ENCODE measurements around the gene UBN1. TPM values are rescaled to one million over a fixed set of nuclear protein-coding genes. Genes with fewer than 3 reads are reported as not detected.
"Not testable (repeated sequence)": the region's sequence is repeated elsewhere in the genome, so short reads cannot be mapped to it uniquely, and the experiment has no call there.

The UBN1 gene
- total RNA-seq, 2 donors from 2014 or later, result 32.0 to 36.0 TPM

- no peak overlapping the region for H3K27ac Mint-ChIP-seq
- ATAC-seq (replicated peaks in 1 of 2) (no peak), DNase-seq (no peak)
- H3K36me3 Mint-ChIP-seq (ENCODE audit: insufficient read depth in 2 of 2), result peaks cover 3 to 12% of the 10 kb centered on the region in 2 donors
- no peaks in the 10 kb centered on the region for H3K4me1 Mint-ChIP-seq (ENCODE audit: low read depth)
- H3K27me3 Mint-ChIP-seq (ENCODE audit: low read depth), result no peaks in the 10 kb centered on the region
- H3K9me3 Mint-ChIP-seq, result no peaks in the 10 kb centered on the region
- no peak overlapping the region for H3K4me3 Mint-ChIP-seq
Measured at GRCh38 chr16:4888428-4889135, 41.3 kb downstream of the UBN1 start.

- Mint-ChIP-seq H3K27ac (no peak overlapping the region), H3K36me3 (ENCODE audit: insufficient read depth in 2 of 2) (peaks cover 0 to 5% of the 10 kb centered on the region in 2 donors), H3K4me3 (no peak overlapping the region), H3K4me1 (ENCODE audit: low read depth) (no peaks in the 10 kb centered on the region), H3K9me3 (no peaks in the 10 kb centered on the region), H3K27me3 (ENCODE audit: low read depth) (no peaks in the 10 kb centered on the region)
- DNase-seq (no peak), ATAC-seq (replicated peaks in 1 of 2) (no peak)
Measured at GRCh38 chr16:4890026-4890425, 42.7 kb downstream of the UBN1 start.

- DNase-seq, result no peak
- no peak for ATAC-seq (replicated peaks in 1 of 2)
- Mint-ChIP-seq H3K9me3 (no peaks in the 10 kb centered on the region), H3K27me3 (ENCODE audit: low read depth) (no peaks in the 10 kb centered on the region), H3K27ac (no peak overlapping the region), H3K36me3 (ENCODE audit: insufficient read depth in 2 of 2) (peaks cover 0 to 2% of the 10 kb centered on the region in 2 donors), H3K4me1 (ENCODE audit: low read depth) (no peaks in the 10 kb centered on the region), H3K4me3 (no peak overlapping the region)
Measured at GRCh38 chr16:4890686-4891085, 43.4 kb downstream of the UBN1 start.

- H3K27ac Mint-ChIP-seq, result no peak overlapping the region
- H3K36me3 Mint-ChIP-seq (ENCODE audit: insufficient read depth in 2 of 2), result no peaks in the 10 kb centered on the region
- DNase-seq (no peak), ATAC-seq (replicated peaks in 1 of 2) (no peak)
- H3K27me3 Mint-ChIP-seq (ENCODE audit: low read depth), result no peaks in the 10 kb centered on the region
- H3K4me1 Mint-ChIP-seq (ENCODE audit: low read depth), result no peaks in the 10 kb centered on the region
- H3K9me3 Mint-ChIP-seq, result no peaks in the 10 kb centered on the region
- no peak overlapping the region for H3K4me3 Mint-ChIP-seq
Measured at GRCh38 chr16:4891097-4891885, 44.0 kb downstream of the UBN1 start.

- Mint-ChIP-seq H3K4me3 (no peak overlapping the region), H3K27ac (no peak overlapping the region), H3K9me3 (no peaks in the 10 kb centered on the region), H3K36me3 (ENCODE audit: insufficient read depth in 2 of 2) (no peaks in the 10 kb centered on the region), H3K4me1 (ENCODE audit: low read depth) (no peaks in the 10 kb centered on the region), H3K27me3 (ENCODE audit: low read depth) (no peaks in the 10 kb centered on the region)
- DNase-seq (no peak), ATAC-seq (replicated peaks in 1 of 2) (no peak)
Measured at GRCh38 chr16:4891886-4892216, 44.6 kb downstream of the UBN1 start.

- Mint-ChIP-seq H3K27ac (no peak overlapping the region), H3K9me3 (no peaks in the 10 kb centered on the region), H3K4me1 (ENCODE audit: low read depth) (no peaks in the 10 kb centered on the region), H3K4me3 (no peak overlapping the region), H3K36me3 (ENCODE audit: insufficient read depth in 2 of 2) (no peaks in the 10 kb centered on the region), H3K27me3 (ENCODE audit: low read depth) (no peaks in the 10 kb centered on the region)
- ATAC-seq (replicated peaks in 1 of 2), result no peak
- DNase-seq, result no peak
Measured at GRCh38 chr16:4892361-4893102, 45.3 kb downstream of the UBN1 start.

- no peaks in the 10 kb centered on the region for H3K4me1 Mint-ChIP-seq (ENCODE audit: low read depth)
- ATAC-seq (replicated peaks in 1 of 2) (no peak), DNase-seq (no peak)
- H3K27me3 Mint-ChIP-seq (ENCODE audit: low read depth), result no peaks in the 10 kb centered on the region
- H3K9me3 Mint-ChIP-seq, result no peaks in the 10 kb centered on the region
- H3K27ac Mint-ChIP-seq, result no peak overlapping the region
- H3K4me3 Mint-ChIP-seq, result no peak overlapping the region
- no peaks in the 10 kb centered on the region for H3K36me3 Mint-ChIP-seq (ENCODE audit: insufficient read depth in 2 of 2)
Measured at GRCh38 chr16:4893103-4893862, 46.0 kb downstream of the UBN1 start.

GRCh38 chr16:4894276-4895150 lies 47.2 kb downstream of the UBN1 start:
- ATAC-seq (replicated peaks in 1 of 2), result no peak

GRCh38 chr16:4895366-4895765 lies 48.1 kb downstream of the UBN1 start:
- Mint-ChIP-seq H3K4me1 (ENCODE audit: low read depth) (no peaks in the 10 kb centered on the region), H3K27me3 (ENCODE audit: low read depth) (peaks cover 5% of the 10 kb centered on the region), H3K27ac (no peak overlapping the region), H3K9me3 (no peaks in the 10 kb centered on the region), H3K36me3 (ENCODE audit: insufficient read depth in 2 of 2) (no peaks in the 10 kb centered on the region), H3K4me3 (no peak overlapping the region)
- no peak for DNase-seq
- ATAC-seq (replicated peaks in 1 of 2), result peak in 1 of 2 donors; percentile 11

More at GRCh38 chr16:4894276-4895150, 47.2 kb downstream of the UBN1 start:
- Mint-ChIP-seq H3K4me3 (no peak overlapping the region), H3K27ac (no peak overlapping the region), H3K27me3 (ENCODE audit: low read depth) (no peaks in the 10 kb centered on the region), H3K4me1 (ENCODE audit: low read depth) (no peaks in the 10 kb centered on the region), H3K9me3 (no peaks in the 10 kb centered on the region), H3K36me3 (ENCODE audit: insufficient read depth in 2 of 2) (no peaks in the 10 kb centered on the region)
- no peak for DNase-seq

GRCh38 chr16:4896761-4897160 lies 49.5 kb downstream of the UBN1 start:
- not testable (repeated sequence) for H3K4me1 Mint-ChIP-seq (ENCODE audit: low read depth); ATAC-seq (replicated peaks in 1 of 2); H3K27ac Mint-ChIP-seq; H3K36me3 Mint-ChIP-seq (ENCODE audit: insufficient read depth in 2 of 2); DNase-seq; H3K4me3 Mint-ChIP-seq; H3K9me3 Mint-ChIP-seq; H3K27me3 Mint-ChIP-seq (ENCODE audit: low read depth)

- Mint-ChIP-seq H3K36me3 (ENCODE audit: insufficient read depth in 2 of 2) (no peaks in the 10 kb centered on the region), H3K9me3 (no peaks in the 10 kb centered on the region), H3K27me3 (ENCODE audit: low read depth) (peaks cover 5% of the 10 kb centered on the region), H3K27ac (no peak overlapping the region), H3K4me1 (ENCODE audit: low read depth) (no peaks in the 10 kb centered on the region), H3K4me3 (no peak overlapping the region)
- no peak for ATAC-seq (replicated peaks in 1 of 2)
- DNase-seq, result no peak
Measured at GRCh38 chr16:4897328-4897727, 50.0 kb downstream of the UBN1 start.

GRCh38 chr16:4898811-4899473 lies 51.7 kb downstream of the UBN1 start:
- ATAC-seq (replicated peaks in 1 of 2), result no peak
- no peak for DNase-seq
- H3K4me3 Mint-ChIP-seq, result no peak overlapping the region
- H3K4me1 Mint-ChIP-seq (ENCODE audit: low read depth), result no peaks in the 10 kb centered on the region
- H3K27ac Mint-ChIP-seq, result no peak overlapping the region
- H3K27me3 Mint-ChIP-seq (ENCODE audit: low read depth), result peaks cover 5% of the 10 kb centered on the region
- no peaks in the 10 kb centered on the region for H3K9me3 Mint-ChIP-seq
- no peaks in the 10 kb centered on the region for H3K36me3 Mint-ChIP-seq (ENCODE audit: insufficient read depth in 2 of 2)
